GM06990 (cell line): Measurements from ENCODE around the gene SYNPO2.

Experiments used
- DNase-seq: peaks from one replicate; pipeline ENCODE4 v3.0.0-alpha.2; 2011; ENCODE audit not compliant: insufficient read length; ENCODE audit errors: extremely low read depth
- H3K27me3 ChIP-seq: replicated peaks from 2 replicates; pipeline ENCODE4 v1.6.0; 2011; ENCODE audit warnings: low read length; ENCODE audit not compliant: control insufficient read depth, insufficient read depth
- H3K36me3 ChIP-seq: 2 replicates; pipeline ENCODE4 v1.5.1; 2011; ENCODE audit warnings: low read length; ENCODE audit not compliant: control insufficient read depth, insufficient read depth
- H3K4me3 ChIP-seq: replicated peaks from 2 replicates; pipeline ENCODE4 v1.5.1; 2011; ENCODE audit warnings: low read depth, mild to moderate bottlenecking, control low read depth, low read length
- TF ChIP-seq, protein P1 (sequence below): IDR thresholded peaks from 2 replicates; pipeline ENCODE4 v1.5.1; 2011; ENCODE audit warnings: low read length, control low read depth, mild to moderate bottlenecking, inconsistent platforms; ENCODE audit not compliant: insufficient read depth, poor library complexity, severe bottlenecking

Gene SYNPO2

DNA sequence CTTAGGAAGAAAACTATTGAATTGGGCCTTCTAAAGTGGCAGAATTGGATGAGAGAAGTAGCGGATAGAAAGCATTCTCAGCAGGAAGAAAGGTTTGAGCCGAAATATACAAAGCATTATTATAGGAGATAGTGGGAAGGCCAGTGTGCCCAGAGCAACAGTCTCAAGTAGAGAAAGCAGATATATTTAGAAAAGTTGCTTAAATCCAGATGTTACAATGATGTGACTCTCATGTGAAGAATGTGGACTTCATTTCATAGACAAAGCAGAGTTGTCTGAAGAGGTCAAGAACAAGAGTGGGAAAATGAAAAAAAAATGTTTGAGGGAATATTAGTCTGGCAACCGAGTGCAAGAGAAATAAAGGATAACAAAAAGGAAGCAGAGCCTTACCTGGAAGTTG is 66.9 kb downstream of the SYNPO2 start:
- Histone ChIP-seq H3K27me3 (no peaks in the 10 kb centered on the region), H3K4me3 (no peak overlapping the region), H3K36me3 (no peaks in the 10 kb centered on the region)
- TF ChIP-seq, protein P1, sequence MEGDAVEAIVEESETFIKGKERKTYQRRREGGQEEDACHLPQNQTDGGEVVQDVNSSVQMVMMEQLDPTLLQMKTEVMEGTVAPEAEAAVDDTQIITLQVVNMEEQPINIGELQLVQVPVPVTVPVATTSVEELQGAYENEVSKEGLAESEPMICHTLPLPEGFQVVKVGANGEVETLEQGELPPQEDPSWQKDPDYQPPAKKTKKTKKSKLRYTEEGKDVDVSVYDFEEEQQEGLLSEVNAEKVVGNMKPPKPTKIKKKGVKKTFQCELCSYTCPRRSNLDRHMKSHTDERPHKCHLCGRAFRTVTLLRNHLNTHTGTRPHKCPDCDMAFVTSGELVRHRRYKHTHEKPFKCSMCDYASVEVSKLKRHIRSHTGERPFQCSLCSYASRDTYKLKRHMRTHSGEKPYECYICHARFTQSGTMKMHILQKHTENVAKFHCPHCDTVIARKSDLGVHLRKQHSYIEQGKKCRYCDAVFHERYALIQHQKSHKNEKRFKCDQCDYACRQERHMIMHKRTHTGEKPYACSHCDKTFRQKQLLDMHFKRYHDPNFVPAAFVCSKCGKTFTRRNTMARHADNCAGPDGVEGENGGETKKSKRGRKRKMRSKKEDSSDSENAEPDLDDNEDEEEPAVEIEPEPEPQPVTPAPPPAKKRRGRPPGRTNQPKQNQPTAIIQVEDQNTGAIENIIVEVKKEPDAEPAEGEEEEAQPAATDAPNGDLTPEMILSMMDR, result no peak
- DNase-seq, result no peak

DNA sequence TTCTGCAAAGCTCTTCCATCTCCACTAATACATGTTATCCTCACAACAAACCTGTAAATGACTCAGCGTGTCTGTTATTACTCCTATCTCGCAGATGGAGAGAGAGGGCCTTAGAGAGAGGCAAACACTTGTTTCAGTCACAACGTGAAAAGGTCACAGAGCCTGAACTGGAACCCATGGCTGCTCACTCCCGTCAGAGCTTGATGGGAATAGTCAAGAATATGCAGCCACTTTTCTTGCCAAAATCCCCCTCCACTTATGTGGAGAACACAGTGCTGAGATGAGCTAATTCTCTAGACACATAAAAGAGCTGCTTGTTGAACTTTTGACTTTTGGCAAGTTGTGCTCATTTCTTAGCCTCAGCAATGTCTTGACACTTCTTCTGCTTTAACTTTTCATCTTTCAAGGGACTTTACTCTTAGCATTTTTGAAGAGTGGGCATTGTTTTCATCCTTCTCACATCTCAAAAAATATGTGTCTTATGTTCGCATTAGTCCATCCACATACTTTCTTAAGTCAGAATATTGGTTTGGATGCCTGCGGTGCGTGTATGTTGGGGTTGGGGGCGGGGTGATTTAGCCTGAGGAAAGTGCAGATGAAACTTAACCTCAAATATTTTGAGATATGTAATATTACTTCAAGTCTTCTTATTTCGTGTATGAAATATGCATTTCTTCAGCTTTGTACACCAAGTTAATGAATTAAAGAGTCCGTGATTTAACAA is 69.2 kb downstream of the SYNPO2 start:
- no peaks in the 10 kb centered on the region for H3K36me3 ChIP-seq
- TF ChIP-seq, protein P1, result no peak

DNA sequence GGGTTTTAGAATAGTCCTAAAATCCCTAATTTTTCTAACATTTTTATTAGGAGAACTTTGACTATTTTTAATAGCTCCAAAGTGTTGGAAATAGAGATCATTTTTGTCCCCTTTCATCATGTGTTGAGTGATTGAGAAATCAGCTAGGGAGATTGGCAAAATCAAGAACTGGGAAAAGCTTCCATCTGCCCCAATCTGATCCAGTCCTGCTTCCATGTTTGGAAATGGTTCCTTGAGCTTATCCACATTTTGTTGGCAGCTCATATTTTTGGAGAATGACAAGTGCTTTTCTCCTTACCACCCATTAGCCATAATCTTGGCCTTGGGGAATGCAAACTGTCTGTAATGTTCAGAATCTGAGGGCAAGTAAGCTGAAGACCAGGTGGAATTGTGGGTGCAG is 73.9 kb downstream of the SYNPO2 start:
- DNase-seq, result no peak
- Histone ChIP-seq H3K36me3 (no peaks in the 10 kb centered on the region), H3K4me3 (no peak overlapping the region), H3K27me3 (no peaks in the 10 kb centered on the region)
- TF ChIP-seq, protein P1, result no peak

More for the DNA sequence above, 69.2 kb downstream of the SYNPO2 start:
- no peak overlapping the region for H3K4me3 ChIP-seq
- no peaks in the 10 kb centered on the region for H3K27me3 ChIP-seq
- DNase-seq, result no peak

DNA sequence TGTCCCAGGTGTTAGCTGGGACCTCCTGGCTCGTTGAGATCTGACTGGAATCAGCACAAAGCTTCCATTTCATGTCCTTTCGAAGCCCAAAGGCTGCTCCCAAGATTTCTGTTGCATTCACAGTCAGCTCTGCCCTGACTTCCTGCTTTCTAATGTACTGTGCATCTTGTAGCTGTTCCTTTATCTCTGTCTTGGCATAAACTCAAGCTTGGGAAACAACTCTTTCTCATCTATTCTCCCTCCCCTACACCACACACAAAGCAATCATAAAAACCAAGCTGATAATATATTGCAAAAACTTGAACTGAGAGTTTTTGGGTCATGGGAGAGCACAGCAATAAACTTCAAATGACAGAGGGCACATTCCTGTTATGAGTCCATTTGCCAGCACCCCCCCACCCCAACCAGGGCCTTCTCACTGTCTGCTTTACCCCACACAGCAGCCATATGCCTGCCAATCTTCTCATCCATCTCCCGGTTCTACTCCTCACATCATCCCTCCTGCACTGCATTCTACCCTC is 76.3 kb downstream of the SYNPO2 start:
- Histone ChIP-seq H3K4me3 (no peak overlapping the region), H3K36me3 (no peaks in the 10 kb centered on the region), H3K27me3 (no peaks in the 10 kb centered on the region)
- no peak for DNase-seq
- TF ChIP-seq, protein P1, result no peak

DNA sequence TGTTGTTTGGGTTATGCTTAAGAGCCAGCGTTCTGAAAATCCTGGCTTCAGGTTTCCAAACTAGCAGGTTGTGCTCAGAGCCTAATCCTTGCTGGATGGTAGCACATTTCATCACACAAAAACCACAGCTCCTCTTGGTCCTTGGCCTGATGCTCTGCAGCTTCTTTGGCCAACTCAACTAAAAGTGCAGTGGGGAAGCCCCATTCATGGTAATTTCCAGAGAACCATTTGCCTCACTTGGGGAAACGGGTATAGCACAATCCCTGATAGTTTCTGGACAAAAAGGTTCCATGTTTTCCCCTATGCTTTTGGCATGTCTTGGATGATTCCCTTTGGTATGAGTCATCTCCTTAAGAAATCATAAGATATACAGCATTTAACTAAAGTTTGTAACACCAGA is 78.7 kb downstream of the SYNPO2 start:
- TF ChIP-seq, protein P1, result no peak
- peak; percentile 4 for DNase-seq
- H3K36me3 ChIP-seq, result no peaks in the 10 kb centered on the region
- H3K4me3 ChIP-seq, result no peak overlapping the region
- H3K27me3 ChIP-seq, result no peaks in the 10 kb centered on the region
